ENCODE measurements around the gene PRUNE2.
"Not testable (repeated sequence)": the region's sequence is repeated elsewhere in the genome, so short reads cannot be mapped to it uniquely, and the experiment has no call there.

The PRUNE2 gene

GRCh38 chr9:76600007-76600615 lies 305.8 kb downstream of the PRUNE2 start:
- DNase-seq (ENCODE audit: low read depth), result no peak
- no peak overlapping the region for H3K4me3 ChIP-seq (ENCODE audit: low read length)
- TF ChIP-seq, protein P1, sequence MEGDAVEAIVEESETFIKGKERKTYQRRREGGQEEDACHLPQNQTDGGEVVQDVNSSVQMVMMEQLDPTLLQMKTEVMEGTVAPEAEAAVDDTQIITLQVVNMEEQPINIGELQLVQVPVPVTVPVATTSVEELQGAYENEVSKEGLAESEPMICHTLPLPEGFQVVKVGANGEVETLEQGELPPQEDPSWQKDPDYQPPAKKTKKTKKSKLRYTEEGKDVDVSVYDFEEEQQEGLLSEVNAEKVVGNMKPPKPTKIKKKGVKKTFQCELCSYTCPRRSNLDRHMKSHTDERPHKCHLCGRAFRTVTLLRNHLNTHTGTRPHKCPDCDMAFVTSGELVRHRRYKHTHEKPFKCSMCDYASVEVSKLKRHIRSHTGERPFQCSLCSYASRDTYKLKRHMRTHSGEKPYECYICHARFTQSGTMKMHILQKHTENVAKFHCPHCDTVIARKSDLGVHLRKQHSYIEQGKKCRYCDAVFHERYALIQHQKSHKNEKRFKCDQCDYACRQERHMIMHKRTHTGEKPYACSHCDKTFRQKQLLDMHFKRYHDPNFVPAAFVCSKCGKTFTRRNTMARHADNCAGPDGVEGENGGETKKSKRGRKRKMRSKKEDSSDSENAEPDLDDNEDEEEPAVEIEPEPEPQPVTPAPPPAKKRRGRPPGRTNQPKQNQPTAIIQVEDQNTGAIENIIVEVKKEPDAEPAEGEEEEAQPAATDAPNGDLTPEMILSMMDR (conservative IDR thresholded peaks at IDR 0.05; ENCODE audit: low read depth, low read length), result no peak

DNA sequence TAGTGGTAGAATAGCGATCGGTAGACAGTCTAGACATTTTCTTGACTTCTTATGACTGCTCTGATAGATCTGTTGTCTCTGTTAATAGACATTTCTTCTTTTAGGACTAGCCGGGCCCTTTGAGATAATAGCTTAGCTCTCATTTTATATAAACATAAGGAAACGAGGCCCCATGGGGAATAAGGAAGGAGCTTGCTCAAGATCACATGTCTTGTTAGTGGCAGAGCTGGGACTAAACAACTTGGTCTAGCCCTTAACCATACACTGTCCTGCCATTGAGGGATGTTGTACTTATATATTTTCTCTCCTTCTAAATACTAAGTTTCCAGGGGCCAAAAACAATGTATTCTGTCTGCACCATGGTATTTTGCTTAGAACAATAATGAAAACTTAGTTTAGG lies 306.9 kb downstream of the PRUNE2 start:
- no peak overlapping the region for H3K4me3 ChIP-seq (ENCODE audit: low read length)
- TF ChIP-seq, protein P1 (conservative IDR thresholded peaks at IDR 0.05; ENCODE audit: low read depth, low read length), result no peak
- DNase-seq (ENCODE audit: low read depth), result no peak

DNA sequence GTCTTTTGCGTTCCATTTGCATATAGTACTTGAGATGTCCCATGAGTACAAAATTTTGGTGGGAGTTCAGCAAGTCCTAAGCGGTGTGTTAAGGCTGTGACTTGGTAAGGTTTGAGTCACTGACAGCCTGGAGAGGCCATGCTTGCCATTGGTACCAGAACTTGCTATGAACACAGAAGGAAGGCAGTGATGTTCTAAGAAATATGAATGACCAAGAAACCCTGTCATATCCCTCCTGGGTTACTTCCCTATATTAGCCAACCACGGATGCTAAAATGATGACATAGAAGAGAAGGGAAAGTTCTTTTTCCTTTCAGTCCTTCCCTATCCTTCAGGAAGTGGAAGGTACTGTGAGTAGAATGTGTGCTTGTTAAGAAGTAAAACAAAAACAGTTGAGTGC lies 310.3 kb downstream of the PRUNE2 start:
- no peak overlapping the region for H3K4me3 ChIP-seq (ENCODE audit: low read length)
- TF ChIP-seq, protein P1 (conservative IDR thresholded peaks at IDR 0.05; ENCODE audit: low read depth, low read length), result no peak
- DNase-seq (ENCODE audit: low read depth), result no peak

DNA sequence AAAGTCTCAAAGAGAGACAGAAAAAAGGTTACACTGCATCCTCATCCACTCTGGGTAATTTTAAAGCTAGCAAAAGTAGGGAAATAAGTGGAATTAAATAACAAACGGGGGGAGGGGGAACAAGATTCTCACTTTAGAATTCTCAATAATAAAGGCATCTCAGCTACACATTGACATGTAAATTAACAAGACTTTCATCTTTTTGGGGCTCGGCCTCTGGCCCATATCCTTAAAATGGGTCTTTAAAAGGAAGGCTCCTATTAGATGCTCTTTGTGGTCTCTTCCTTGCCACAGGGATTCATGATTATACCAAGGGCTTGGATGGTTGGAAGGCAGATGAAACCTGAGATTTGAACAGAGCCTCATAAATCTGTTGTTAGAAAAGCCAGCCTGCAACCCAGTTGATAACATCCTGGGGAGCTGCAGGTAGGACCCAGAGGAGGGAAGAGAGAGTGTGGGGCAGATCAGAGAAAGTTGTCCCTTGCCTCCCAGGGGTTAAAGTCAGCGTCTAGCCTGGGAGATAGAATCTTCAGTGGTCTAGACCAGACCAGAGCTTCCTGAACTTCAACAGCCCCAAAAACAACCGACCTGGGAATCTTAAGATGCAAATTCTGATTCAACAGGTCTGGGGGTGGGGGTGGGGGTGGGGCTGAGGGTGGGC lies 311.0 kb downstream of the PRUNE2 start:
- TF ChIP-seq, protein P1 (conservative IDR thresholded peaks at IDR 0.05; ENCODE audit: low read depth, low read length), result no peak
- H3K4me3 ChIP-seq (ENCODE audit: low read length), result no peak overlapping the region
- no peak for DNase-seq (ENCODE audit: low read depth)

GRCh38 chr9:76593961-76594735 lies 311.8 kb downstream of the PRUNE2 start:
- not testable (repeated sequence) for H3K4me3 ChIP-seq (ENCODE audit: low read length); DNase-seq (ENCODE audit: low read depth)

- TF ChIP-seq, protein P1 (conservative IDR thresholded peaks at IDR 0.05; ENCODE audit: low read depth, low read length), result no peak
- no peak overlapping the region for H3K4me3 ChIP-seq (ENCODE audit: low read length)
- DNase-seq (ENCODE audit: low read depth), result no peak
Measured at GRCh38 chr9:76592974-76593347, 313.0 kb downstream of the PRUNE2 start.

GRCh38 chr9:76592091-76592973 lies 313.6 kb downstream of the PRUNE2 start:
- no peak for DNase-seq (ENCODE audit: low read depth)
- H3K4me3 ChIP-seq (ENCODE audit: low read length), result no peak overlapping the region
- TF ChIP-seq, protein P1 (conservative IDR thresholded peaks at IDR 0.05; ENCODE audit: low read depth, low read length), result no peak

Data from retinal pigment epithelial cell (primary cell).